HG03039 (cell line): ENCODE data around the gene SYT17.
"Not testable (repeated sequence)": the region's sequence is repeated elsewhere in the genome, so short reads cannot be mapped to it uniquely, and the experiment has no call there.

Experiments used
- ATAC-seq: cut with Tn5 transposase; IDR thresholded peaks from one replicate; pipeline ENCODE4 v1.9.1; 2021; ENCODE audit warnings: mild to moderate bottlenecking, moderate library complexity; ENCODE audit not compliant: unreplicated experiment

SYT17 gene

DNA sequence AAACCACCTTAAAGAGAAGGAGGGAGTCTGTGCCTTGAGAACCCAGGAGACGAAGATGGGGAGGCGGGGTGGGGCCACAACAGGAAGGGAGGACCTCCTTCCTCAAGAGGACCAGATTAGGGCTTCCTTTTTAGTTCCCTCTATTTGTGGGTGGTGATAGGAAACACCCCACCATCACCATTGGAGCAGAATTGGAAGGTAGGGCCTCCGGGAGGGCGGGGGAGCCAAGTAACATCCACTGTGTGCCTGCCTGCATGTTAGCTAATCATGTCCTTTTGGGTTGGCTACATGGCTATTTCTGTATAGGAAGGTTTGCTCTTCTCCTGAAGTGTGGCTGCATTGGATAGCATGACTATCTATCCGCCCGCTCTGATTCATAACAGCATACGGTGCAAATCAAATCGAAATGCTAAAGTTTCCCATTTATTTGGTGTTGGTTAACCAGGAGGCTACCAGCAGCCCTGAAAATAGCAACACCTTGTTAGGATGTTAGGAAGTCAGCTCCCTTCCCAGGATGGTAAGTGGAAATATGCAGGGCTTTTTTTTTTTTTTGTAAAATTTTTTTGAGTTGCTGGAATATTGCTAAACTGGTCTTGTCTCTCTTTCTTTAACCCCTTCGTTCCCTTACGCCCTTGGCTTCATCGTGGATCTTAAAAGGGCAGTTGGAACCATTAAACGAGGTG lies 4.2 kb downstream of the SYT17 start:
- ATAC-seq = no peak

DNA sequence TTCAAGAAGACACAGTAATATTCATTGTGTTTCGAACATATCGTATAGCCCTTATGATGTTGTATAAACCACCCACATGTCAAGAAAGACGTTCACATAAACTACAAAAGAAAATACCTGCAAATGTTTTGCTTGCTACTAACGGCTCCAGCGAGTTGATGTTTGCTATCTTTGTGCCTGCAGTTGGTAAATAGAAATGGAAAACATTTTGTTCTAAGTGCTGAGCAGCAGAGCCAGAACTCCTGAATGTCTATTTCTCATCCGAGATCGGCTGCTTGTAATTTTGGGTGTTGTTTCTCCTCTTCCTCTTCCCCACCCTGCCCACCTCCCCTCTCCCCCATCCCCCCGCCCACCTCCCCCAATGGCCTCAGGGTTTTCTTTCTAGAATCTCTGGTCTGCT lies 5.0 kb downstream of the SYT17 start:
- no peak for ATAC-seq

DNA sequence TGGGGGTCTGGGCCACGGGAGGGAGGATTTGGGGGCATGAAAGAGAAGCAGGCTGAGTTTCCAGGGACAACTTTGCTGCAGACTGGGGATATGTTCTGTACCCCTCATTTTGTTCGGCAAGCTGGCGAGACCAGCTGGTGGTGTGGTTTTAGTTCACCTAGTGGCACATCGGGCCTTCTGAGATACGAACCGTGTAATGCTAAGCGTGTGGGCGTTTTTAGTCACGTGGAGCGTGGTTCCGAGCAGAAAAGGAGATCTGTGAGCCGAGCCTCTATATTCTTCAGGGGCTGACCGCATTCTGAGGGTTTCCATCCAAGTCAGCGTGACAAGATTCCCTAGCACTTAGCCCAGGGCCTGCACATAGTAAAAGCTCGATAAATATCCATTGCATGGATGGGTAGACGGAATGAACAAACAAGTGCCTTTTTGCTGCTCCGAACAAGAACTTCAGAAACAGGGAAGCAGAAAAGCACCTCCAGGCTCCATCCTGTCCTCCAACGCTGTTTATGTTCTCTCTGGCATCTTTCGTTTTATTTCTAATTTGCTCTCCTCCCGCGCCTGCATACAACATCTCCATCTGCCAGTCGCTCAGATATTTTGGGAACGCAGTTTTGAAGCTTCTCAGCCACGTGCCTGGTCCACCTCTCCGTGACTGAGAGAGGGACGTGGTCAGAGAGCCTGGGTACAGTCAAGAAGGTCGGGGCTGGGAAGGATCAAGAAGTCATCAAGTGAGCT lies 5.8 kb downstream of the SYT17 start:
- ATAC-seq = no peak

DNA sequence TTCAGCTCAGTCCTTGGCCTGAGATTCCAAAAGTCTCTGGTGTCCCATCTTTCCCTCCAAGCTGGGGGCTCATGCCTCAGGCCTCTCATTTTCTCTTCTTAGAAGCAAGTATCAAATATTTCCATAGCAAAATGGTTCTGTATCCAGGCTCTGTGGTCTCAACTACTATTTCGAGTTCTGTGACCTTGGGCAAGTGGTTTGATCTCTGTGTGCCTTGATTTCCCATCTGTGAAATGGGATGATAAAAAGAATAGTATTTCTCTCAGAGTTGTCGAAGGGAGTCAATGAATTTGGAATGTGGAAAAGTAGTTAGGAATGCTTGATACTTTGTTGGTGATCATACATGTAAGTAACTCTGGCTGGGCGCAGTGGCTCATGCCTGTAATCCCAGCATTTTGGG lies 6.4 kb downstream of the SYT17 start:
- no peak for ATAC-seq

DNA sequence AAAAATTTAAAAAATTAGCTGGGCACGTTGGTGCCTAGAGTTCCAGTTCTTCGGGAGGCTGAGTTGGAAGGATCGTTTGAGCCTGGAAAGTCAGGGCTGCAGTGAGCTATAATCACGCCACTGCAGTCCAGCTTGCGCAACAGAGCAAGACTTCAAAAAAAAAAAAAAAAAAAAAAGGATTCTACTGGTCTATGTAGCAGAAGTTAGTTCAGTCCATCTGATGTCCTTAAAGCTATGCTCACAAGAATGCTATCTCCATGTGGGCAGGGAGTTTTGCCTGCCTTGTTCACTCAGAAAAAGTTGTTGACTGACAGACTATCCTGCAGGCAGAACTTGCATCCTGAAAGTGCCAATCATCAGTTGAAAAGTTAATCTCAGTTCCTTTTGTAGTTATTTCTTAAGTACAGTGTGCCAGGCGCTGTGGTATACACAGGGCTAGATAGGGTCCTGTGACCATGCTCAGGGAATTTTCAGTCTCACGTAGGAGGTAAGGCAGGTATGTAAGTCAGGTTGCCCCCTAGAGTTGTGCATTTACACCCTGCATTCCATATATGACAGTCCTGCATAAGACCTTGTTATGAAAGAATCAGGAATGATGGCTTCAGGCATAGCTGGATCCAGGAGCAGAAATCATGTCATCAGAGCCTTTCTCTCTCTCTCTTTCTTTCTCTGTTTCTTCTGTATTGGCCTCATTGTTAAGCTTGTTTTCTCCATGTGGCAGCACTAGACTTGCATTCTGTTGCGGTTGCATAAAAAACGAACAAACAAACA lies 7.6 kb downstream of the SYT17 start:
- ATAC-seq = no peak

DNA sequence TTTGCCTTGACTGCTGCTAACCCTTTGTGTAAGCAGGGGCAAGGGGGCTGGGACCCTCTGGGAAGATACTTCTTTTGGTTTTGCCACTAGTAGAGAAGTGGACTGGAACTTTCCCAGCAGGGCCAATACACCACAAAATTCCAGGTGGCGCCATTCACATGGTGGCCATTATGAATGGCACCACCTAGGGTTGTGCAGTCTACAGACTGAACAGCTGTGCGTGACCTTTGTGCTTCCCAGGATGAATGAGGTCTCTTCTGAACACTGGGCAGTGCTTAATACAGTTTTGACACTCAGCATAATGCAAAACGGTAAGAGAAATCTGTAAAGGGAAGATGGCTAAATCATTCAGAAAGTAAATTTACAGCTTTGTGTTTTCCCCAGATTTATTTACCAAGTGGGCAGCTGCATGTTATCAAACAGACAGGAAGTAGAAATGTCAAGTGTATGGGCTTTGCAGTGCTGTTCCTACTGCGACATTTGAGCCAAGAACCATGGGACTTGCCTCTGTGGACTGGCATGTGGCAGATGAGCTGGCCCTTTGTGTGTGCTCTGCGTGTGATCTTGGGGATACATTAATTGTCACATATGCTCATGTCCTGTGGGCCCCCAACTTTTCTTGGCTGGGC lies 9.2 kb downstream of the SYT17 start:
- ATAC-seq = no peak

DNA sequence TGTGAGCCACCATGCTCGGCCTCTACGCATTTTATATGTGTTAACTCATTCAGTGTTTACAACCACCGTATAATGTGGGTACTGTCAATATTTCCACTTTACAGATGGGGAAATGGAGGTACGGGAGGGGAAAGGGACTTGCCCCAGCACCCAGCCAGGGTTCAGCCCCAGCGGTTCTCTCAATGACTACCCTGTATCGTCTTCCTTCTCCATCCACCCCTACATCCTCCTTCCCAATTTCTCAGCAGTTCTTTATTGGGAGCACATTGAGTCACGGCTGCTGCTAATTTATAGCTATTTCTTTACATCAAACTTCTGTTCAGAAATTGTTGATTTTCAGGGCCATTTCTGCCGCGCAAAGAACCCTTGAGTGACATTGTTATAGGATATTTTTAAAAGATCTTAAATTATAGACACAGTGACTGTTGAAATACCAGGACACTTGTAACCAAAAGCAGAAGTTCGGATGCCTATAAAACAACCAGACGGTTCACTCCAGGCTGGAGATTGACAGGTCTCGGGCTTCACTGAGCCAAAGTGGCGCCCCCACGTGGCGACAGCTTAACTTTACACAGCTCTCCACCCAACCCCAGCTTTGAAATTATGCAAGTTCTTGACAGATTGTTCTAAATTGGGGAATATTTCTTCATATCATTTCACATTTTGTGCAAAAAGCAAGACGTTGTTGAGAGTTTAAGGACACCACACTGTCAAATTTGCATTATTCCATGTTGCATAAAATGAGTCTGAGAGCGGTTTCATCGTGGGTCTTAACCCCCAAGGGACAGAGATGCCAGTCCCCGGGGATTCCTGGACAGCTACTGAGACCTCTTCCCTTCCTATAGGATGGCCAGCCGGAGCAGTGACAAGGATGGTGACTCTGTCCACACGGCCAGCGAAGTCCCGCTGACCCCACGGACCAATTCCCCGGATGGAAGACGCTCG lies 11.8 kb downstream of the SYT17 start:
- no peak for ATAC-seq

DNA sequence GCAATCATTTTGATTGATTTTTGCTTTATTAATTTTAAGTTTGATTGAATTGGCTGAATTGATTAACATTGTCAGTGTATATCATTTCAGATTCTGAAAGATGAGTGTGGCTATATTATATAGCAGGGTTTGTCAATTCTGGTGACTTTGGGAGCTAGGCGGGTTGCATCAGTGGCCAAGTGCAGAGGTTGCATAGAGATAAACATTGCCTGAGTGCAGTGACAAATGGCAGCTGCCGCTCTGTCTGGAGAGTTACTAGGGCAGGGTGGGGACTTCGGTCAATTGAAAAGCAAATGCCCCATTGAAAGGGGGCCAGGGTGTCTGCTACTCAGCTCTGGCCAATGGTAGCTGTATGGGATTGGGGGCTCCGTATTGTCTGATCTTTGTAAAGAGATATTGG lies 12.7 kb downstream of the SYT17 start:
- ATAC-seq = no peak

DNA sequence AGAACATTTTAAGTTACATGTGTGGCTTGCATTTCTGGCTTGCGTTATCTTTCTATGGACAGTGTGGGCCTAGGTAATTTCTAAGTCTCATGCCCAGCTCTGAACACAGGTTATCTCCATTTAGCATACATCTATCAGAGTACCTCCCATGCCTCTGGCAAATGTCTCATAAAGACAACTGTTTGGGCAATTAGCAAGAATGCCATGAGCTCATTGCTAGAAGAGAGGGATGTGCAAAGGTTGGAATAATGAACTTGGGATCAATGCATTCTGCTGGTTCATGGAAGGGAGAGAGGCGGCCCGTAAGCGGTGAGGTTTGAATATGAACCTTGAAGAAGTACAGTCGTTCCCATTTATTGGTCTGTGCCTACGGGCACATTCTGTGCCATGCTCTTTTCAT lies 14.4 kb downstream of the SYT17 start:
- ATAC-seq = no peak

DNA sequence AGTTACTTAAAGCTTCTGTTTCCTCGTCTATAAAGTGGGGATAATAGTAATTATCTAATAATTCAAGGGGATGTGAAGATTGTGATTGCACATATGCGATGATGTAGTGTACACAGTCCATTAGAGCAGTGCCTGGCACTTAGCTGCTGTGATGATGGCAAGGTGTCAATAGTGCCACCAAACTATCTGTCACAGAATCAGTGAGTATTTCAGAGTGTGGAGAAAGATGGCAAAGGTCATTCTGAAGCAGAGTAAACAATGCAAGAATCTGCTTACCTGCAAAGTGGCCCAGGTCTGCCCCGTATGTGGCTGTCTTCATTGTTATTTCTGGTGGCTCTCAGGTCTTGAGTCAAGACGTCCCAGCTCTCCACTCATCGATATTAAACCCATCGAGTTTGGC lies 15.1 kb downstream of the SYT17 start:
- ATAC-seq = no peak

DNA sequence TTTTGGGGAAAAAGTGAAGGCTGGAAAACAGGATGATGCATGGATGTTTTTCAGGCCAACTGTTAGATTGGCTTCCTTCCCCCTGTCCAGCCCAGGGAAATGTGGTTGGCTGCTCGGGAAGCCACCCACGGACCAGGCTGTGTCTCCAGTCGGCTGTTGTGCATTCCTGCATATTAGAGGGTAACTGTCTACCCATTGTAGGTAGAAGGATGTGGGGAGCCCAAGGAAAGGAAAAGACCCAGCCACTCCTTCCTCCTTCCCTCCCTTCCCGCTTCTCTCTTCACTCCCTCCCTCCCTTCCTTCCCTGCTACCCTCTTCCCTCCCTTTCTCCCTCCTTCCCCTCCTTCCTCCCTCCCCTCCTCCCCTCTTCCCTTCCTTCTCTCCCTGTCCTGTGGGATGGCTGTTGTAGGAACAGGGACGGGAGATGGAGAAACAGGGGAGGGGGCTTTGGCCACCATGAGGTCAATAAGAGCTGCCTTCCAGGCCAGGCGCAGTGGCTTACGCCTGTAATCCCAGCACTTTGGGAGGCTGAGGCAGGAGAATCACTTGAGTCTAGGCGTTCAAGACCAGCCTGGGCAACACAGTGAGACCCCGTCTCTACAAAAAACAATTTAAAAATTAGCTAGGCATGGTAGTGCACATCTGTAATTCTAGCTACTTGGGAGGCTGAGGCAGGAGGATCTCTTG lies 16.9 kb downstream of the SYT17 start:
- no peak for ATAC-seq

DNA sequence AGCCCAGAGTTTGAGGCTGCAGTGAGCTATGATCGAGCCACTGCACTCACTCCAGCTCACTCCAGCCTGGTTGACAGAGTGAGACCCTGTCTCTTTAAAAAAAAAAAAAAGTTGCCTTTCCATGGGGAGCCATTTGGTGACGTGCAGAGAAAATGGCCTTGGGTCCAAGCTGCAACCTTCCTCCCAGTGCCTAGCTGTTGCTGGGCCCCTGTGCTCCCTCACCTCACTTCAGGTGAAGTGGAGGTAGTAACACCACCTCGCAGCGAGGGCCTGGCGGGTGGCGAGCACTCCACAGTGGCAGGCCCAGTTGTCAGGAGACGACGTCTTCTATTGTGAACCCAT lies 17.4 kb downstream of the SYT17 start:
- no peak for ATAC-seq

DNA sequence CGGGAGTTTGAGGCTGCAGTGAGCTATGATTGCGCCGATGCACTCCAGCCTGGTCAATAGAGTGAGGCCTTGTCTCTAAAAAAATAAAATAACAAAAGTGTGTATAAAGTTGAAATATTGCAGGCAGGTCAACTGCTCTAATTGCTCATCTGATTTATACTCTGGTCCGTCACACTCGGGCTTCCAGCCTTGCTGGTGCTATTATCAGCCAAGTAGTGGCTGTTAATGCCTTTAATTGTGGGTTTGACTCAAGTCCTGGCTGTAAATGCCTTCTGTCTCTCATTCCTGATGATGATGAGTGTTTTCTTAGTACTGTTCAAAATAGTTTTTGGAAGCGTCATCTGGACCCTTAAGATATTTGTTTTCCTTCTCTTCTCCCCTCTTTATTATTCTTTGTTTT lies 18.4 kb downstream of the SYT17 start:
- ATAC-seq = no peak

DNA sequence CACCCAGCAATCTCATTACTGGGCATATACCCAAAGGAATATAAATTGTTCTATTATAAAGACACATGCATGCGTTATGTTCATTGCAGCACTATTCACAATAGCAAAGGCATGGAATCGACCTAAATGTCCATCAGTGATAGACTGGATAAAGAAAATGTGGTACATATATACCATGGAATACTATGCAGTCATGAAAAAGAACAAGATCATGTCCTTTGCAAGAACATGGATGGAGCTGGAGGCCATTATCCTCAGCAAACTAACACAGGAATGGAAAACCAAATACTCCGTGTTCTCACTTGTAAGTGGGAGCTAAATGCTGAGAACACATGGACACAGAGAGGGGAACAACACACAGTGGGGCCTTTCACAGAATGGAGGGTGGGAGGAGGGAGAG lies 19.9 kb downstream of the SYT17 start:
- ATAC-seq = not testable (repeated sequence)

DNA sequence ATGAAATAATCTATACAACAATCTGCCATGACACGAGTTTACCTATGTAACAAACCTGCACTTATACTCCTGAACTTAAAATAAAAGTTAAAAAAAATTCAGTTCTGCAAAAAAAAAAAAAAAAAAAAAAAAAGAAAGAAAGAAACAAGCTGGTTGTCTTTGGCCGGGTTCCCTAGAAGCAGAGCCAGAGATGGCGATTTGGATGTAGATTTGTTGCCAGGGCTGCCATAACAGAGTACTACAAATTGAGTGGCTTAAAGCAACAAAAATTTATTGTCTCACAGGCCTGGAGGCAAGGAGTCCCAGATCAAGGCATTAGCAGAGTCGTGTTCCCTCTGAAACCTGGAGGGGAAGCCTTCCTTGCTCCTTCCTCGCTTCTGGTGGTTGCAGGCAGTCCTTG lies 20.4 kb downstream of the SYT17 start:
- ATAC-seq = no peak

DNA sequence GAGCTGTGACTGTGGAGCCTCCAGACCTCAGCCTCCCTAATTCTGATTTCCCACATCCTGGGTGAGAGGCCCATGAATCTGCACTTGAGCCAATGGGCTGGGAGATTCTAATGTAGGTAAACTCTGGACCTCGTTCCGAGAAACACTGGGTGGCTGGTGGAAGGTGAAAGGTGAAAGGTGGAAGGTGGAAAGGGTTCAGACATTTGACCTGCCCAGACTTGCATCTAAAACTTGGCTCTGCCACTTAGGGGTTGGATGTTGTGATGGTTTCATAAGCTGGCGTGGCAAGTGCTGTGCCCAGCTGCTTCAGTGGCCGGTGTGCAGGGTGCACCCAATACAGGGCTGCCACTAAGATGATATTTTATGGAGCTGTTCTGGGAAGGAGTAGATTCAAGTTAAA lies 24.8 kb downstream of the SYT17 start:
- no peak for ATAC-seq

DNA sequence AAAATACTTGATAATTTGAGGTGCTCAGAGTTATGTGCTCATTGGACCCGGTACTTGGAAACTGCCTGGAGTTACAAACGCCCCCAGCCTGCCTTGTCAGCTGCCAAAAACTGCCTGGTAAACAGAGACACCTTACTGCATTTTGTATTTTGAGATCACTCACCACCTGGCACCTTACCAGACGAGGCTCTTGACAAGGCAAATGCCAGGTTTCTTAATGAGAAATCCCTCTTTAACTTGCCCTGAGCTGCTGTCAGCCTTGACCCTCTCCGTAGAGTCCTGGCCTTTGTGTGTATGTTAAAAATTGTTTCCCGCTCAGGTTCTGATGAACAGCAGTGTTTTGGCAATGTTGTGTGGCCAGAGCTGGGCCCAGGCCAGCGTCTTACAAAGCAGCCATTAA lies 28.8 kb downstream of the SYT17 start:
- no peak for ATAC-seq

DNA sequence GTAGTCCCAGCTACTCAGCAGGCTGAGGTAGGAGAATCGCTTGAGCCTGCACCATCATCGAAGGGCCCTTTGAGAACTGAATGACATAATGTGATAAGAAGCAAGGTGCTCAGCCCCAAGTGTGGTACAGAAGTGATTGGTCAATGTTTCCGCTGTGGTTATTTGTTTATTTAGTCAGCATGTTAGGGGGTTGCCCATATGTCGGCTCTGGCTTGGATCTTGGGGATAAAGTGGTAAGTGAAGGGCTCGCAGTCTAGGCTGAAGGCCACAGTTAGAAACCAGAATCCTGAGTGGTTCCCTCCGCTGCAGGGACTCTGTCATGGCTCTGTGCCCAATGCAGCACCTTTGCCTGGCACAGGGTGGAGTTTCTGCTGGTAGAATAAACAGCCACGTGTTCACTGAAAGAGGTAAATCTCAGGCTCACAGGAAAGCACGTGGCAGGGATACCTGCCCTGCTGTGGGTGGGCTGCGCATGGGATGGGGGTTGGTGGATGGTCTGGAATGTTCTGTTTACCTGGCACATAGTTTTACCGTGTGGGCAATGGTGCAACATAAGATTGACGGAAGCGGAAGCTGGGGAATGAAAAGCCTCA lies 35.4 kb downstream of the SYT17 start:
- no peak for ATAC-seq

DNA sequence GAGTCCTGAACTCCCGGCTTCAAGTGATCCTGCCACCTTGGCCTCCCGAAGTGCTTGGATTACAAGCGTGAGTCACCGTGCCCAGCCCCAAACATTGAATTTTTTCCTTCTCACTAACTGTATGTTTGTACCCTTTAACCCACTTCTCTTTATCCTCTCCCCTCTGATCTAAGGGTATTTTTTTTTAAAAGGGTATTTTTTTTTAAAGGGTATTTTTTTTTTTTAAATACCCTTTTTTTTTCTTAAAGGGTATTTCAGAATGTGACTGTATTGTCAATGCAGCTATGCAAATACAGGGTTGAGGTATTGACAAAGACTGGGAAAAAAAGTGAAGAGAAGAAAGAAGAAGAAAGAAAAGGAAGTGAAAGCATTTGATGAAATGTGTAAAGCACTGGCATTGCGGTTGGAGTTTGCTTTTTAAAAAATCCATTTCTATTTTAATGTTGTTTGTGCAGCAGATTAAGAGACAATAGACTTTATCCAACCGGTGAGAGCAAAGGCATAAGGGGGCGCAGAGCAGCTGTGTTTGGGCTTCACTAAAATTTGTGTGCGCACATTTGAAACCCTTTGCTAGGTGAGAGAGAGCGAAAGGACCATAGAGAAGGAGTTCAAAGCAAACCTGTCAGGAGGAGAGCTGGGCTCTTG lies 42.4 kb downstream of the SYT17 start:
- no peak for ATAC-seq
